ENCODE measurements around the gene TRIM47. TPM values are rescaled to one million over a fixed set of nuclear protein-coding genes. Genes with fewer than 3 reads are reported as not detected.

The TRIM47 gene
- total and polyA plus RNA-seq, 2 of the 13 experiments (the other 11 are each of a cell fraction or from before 2014, with no cell fraction given): 33.5 to 82.0 TPM

DNA sequence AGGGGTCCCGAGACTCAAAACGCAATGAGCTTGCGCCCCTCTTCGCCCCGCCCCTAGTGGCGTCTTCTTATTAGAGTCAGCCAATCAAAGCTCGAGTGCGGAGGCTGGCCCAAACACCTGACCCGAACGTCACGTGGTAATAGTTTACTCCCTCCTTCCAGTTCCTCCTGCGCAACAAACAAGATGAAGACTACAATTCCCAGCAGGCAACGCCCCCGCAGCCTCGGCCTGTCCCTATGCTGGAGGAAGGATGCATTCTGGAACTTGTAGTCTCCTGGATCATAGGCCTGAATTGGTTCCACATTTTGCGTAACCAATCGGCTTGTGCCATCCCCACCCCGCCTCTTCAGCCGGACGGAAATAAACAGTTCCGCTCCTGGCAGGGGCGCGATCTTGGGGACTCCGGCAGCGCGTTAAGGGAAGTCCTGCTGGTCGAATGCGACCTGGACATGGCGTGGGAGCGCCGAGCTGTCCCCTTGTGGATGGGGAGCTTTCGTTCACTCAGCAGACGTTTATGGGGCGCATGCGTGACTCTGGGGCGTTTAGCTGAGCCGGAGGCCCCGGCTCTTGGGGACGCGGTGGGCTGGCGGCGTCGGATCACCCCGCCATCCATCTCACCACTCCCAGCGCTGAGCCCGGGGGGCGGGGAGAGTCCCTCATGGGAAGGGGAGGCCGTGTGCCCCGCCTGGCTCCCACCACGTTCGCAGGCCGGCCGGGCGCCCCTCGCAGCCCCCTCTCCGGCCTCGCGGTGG lies 22.9 kb downstream of the TRIM47 start, which contains the start of gene WBP2 (continued):
- TF ChIP-seq, protein P1, sequence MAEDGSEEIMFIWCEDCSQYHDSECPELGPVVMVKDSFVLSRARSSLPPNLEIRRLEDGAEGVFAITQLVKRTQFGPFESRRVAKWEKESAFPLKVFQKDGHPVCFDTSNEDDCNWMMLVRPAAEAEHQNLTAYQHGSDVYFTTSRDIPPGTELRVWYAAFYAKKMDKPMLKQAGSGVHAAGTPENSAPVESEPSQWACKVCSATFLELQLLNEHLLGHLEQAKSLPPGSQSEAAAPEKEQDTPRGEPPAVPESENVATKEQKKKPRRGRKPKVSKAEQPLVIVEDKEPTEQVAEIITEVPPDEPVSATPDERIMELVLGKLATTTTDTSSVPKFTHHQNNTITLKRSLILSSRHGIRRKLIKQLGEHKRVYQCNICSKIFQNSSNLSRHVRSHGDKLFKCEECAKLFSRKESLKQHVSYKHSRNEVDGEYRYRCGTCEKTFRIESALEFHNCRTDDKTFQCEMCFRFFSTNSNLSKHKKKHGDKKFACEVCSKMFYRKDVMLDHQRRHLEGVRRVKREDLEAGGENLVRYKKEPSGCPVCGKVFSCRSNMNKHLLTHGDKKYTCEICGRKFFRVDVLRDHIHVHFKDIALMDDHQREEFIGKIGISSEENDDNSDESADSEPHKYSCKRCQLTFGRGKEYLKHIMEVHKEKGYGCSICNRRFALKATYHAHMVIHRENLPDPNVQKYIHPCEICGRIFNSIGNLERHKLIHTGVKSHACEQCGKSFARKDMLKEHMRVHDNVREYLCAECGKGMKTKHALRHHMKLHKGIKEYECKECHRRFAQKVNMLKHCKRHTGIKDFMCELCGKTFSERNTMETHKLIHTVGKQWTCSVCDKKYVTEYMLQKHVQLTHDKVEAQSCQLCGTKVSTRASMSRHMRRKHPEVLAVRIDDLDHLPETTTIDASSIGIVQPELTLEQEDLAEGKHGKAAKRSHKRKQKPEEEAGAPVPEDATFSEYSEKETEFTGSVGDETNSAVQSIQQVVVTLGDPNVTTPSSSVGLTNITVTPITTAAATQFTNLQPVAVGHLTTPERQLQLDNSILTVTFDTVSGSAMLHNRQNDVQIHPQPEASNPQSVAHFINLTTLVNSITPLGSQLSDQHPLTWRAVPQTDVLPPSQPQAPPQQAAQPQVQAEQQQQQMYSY (CRISPR knock-in tag; IDR thresholded peaks at IDR 0.05): no peak
- peak; percentile 98 for TF ChIP-seq RBFOX2 (IDR thresholded peaks at IDR 0.05; ENCODE audit: low read depth, low read length)
- TF ChIP-seq, protein P2, sequence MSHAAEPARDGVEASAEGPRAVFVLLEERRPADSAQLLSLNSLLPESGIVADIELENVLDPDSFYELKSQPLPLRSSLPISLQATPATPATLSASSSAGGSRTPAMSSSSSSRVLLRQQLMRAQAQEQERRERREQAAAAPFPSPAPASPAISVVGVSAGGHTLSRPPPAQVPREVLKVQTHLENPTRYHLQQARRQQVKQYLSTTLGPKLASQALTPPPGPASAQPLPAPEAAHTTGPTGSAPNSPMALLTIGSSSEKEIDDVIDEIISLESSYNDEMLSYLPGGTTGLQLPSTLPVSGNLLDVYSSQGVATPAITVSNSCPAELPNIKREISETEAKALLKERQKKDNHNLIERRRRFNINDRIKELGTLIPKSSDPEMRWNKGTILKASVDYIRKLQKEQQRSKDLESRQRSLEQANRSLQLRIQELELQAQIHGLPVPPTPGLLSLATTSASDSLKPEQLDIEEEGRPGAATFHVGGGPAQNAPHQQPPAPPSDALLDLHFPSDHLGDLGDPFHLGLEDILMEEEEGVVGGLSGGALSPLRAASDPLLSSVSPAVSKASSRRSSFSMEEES (CRISPR knock-in tag; IDR thresholded peaks at IDR 0.05): peak; percentile 93
- TF ChIP-seq SRSF1 (optimal IDR thresholded peaks at IDR 0.05; ENCODE audit: low read depth, low read length): peak; percentile 92
- TF ChIP-seq, protein P3, sequence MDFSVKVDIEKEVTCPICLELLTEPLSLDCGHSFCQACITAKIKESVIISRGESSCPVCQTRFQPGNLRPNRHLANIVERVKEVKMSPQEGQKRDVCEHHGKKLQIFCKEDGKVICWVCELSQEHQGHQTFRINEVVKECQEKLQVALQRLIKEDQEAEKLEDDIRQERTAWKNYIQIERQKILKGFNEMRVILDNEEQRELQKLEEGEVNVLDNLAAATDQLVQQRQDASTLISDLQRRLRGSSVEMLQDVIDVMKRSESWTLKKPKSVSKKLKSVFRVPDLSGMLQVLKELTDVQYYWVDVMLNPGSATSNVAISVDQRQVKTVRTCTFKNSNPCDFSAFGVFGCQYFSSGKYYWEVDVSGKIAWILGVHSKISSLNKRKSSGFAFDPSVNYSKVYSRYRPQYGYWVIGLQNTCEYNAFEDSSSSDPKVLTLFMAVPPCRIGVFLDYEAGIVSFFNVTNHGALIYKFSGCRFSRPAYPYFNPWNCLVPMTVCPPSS (IDR thresholded peaks at IDR 0.05): no peak
- TF ChIP-seq NFIC (IDR thresholded peaks at IDR 0.05; ENCODE audit: low read length): no peak
- no peak for TF ChIP-seq LCORL (IDR thresholded peaks at IDR 0.05)
- peak; percentile 96 for TF ChIP-seq LCORL (CRISPR knock-in tag; IDR thresholded peaks at IDR 0.05)
- TF ChIP-seq ZNF761 (CRISPR knock-in tag; conservative IDR thresholded peaks at IDR 0.05): peak; percentile 80; the same call in 1 of the 2 replicates
- TF ChIP-seq, protein P4, sequence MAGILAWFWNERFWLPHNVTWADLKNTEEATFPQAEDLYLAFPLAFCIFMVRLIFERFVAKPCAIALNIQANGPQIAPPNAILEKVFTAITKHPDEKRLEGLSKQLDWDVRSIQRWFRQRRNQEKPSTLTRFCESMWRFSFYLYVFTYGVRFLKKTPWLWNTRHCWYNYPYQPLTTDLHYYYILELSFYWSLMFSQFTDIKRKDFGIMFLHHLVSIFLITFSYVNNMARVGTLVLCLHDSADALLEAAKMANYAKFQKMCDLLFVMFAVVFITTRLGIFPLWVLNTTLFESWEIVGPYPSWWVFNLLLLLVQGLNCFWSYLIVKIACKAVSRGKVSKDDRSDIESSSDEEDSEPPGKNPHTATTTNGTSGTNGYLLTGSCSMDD (CRISPR knock-in tag; IDR thresholded peaks at IDR 0.05): no peak
- TF ChIP-seq JARID2 (CRISPR knock-in tag; IDR thresholded peaks at IDR 0.05; ENCODE audit: insufficient replicate concordance): peak; percentile 76
- TF ChIP-seq, protein P5, sequence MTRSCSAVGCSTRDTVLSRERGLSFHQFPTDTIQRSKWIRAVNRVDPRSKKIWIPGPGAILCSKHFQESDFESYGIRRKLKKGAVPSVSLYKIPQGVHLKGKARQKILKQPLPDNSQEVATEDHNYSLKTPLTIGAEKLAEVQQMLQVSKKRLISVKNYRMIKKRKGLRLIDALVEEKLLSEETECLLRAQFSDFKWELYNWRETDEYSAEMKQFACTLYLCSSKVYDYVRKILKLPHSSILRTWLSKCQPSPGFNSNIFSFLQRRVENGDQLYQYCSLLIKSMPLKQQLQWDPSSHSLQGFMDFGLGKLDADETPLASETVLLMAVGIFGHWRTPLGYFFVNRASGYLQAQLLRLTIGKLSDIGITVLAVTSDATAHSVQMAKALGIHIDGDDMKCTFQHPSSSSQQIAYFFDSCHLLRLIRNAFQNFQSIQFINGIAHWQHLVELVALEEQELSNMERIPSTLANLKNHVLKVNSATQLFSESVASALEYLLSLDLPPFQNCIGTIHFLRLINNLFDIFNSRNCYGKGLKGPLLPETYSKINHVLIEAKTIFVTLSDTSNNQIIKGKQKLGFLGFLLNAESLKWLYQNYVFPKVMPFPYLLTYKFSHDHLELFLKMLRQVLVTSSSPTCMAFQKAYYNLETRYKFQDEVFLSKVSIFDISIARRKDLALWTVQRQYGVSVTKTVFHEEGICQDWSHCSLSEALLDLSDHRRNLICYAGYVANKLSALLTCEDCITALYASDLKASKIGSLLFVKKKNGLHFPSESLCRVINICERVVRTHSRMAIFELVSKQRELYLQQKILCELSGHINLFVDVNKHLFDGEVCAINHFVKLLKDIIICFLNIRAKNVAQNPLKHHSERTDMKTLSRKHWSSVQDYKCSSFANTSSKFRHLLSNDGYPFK (CRISPR knock-in tag; IDR thresholded peaks at IDR 0.05; ENCODE audit: borderline replicate concordance): peak; percentile 88
- peak; percentile 96 for TF ChIP-seq ZNF598 (CRISPR knock-in tag; IDR thresholded peaks at IDR 0.05; ENCODE audit: borderline replicate concordance)
- no peak for TF ChIP-seq MTA3 (CRISPR knock-in tag; IDR thresholded peaks at IDR 0.05)
- TF ChIP-seq GTF3A (CRISPR knock-in tag; conservative IDR thresholded peaks at IDR 0.05): no peak
- TF ChIP-seq AGO1 (IDR thresholded peaks at IDR 0.05; ENCODE audit: low read depth, low read length, poor library complexity, severe bottlenecking): peak; percentile 50
- TF ChIP-seq MXI1 (IDR thresholded peaks at IDR 0.05; ENCODE audit: borderline replicate concordance, low read depth, low read length): peak; percentile 78; the same call in 2 of the 3 replicates
- TF ChIP-seq TARDBP (CRISPR knock-in tag; IDR thresholded peaks at IDR 0.05): peak; percentile 76
- peak; percentile 60 for TF ChIP-seq HOXA3 (CRISPR knock-in tag; IDR thresholded peaks at IDR 0.05)

Data from HepG2 (cell line).